DOHH2 (cell line): ENCODE measurements around the gene LAMA2.

Experiments
- EZH2phosphoT487 ChIP-seq: fragments of 200-600 bp; sonication (generic); IDR thresholded peaks from 2 replicates; pipeline ENCODE4 v1.6.1; 2017; ENCODE audit warnings: borderline replicate concordance, mild to moderate bottlenecking, antibody characterized with exemption, low read length, moderate library complexity, mixed read lengths
- TF ChIP-seq, protein P1 (sequence below): fragments of 200-600 bp; sonication (generic); IDR thresholded peaks from one replicate; pipeline ENCODE4 v1.5.1; 2014; ENCODE audit warnings: antibody characterized with exemption, mild to moderate bottlenecking, low read depth, low read length; ENCODE audit not compliant: poor library complexity, severe bottlenecking

DNA sequence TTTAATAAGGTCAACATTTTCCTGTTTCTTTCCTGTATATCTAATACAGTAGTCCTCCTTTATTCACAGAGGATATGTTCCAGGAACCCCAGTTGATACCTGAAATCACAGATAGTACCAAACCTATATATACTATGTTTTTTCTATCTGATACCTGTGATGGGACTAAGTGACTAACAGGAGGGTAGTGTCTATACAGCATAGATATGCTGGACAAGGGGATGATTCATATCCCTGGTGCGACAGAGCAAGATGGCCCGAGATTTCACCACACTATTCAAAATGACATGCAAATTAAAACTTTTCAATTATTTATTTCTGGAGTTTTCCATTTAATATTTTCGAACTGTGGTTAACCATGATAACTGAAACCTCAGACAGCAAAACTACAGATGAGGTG is 281.1 kb downstream of the LAMA2 start:
- TF ChIP-seq, protein P1, sequence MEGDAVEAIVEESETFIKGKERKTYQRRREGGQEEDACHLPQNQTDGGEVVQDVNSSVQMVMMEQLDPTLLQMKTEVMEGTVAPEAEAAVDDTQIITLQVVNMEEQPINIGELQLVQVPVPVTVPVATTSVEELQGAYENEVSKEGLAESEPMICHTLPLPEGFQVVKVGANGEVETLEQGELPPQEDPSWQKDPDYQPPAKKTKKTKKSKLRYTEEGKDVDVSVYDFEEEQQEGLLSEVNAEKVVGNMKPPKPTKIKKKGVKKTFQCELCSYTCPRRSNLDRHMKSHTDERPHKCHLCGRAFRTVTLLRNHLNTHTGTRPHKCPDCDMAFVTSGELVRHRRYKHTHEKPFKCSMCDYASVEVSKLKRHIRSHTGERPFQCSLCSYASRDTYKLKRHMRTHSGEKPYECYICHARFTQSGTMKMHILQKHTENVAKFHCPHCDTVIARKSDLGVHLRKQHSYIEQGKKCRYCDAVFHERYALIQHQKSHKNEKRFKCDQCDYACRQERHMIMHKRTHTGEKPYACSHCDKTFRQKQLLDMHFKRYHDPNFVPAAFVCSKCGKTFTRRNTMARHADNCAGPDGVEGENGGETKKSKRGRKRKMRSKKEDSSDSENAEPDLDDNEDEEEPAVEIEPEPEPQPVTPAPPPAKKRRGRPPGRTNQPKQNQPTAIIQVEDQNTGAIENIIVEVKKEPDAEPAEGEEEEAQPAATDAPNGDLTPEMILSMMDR, result no peak
- TF ChIP-seq EZH2phosphoT487, result no peak
